ENCODE measurements around the gene GLCE. TPM values are rescaled to one million over a fixed set of nuclear protein-coding genes. Genes with fewer than 3 reads are reported as not detected.
"Not testable (repeated sequence)": the region's sequence is repeated elsewhere in the genome, so short reads cannot be mapped to it uniquely, and the experiment has no call there.

Gene GLCE
- total RNA-seq, 4 donors from 2014 or later, result 20.4 to 26.1 (median 22.9) TPM

DNA sequence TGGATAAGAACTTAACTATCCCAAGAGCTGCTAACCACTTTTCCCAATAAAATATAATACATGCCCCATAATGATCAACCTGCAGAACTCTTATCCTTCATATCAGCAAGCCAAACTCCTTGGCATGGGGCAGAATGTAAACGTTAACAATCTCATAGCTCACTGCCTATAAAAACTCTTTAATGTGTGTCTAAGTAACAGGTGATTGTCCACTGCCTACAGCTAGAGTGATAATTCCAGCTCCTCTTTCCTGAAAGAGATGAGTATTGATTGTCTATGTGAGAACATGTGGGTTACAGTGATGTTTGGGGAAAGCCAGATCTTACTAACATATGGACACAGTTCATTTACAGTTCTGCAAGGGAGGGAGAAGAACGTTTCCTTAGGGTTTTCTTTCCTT, 11.3 kb upstream of the GLCE start:
- no peak for DNase-seq
- WGBS, 2 donors, result 59 to 60% methylated on average over 2 of the region's 2 CpGs
- intact Hi-C loops (cut with DNase I), result no loop called here

DNA sequence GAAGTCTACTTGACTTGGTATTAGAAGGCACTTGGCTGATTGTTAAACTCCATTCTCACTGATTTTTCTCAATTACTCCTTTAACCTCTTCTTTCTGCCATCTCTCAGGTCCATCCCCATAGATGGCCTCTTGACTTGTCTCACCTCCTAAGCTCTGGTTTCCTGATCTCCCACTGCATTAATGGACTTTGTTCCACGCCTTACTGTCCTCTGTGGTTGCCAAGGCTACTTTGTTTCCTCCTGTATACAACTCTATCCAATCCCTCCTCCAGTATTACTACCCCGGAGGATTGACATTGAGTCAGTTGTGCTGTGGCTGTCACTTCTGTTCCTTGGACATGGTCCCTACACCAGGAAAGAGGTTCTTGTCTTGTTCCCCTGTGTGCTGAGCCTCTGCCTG, 10.6 kb upstream of the GLCE start:
- TF ChIP-seq, protein P1, sequence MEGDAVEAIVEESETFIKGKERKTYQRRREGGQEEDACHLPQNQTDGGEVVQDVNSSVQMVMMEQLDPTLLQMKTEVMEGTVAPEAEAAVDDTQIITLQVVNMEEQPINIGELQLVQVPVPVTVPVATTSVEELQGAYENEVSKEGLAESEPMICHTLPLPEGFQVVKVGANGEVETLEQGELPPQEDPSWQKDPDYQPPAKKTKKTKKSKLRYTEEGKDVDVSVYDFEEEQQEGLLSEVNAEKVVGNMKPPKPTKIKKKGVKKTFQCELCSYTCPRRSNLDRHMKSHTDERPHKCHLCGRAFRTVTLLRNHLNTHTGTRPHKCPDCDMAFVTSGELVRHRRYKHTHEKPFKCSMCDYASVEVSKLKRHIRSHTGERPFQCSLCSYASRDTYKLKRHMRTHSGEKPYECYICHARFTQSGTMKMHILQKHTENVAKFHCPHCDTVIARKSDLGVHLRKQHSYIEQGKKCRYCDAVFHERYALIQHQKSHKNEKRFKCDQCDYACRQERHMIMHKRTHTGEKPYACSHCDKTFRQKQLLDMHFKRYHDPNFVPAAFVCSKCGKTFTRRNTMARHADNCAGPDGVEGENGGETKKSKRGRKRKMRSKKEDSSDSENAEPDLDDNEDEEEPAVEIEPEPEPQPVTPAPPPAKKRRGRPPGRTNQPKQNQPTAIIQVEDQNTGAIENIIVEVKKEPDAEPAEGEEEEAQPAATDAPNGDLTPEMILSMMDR (IDR thresholded peaks at IDR 0.05), result no peak
- TF ChIP-seq POLR2A (IDR thresholded peaks at IDR 0.05), result no peak
- 81 to 82% methylated on average over 2 of the region's 2 CpGs for whole genome bisulfite sequencing, 2 donors
- H3K36me3 ChIP-seq, result no peaks in the 10 kb centered on the region
- H3K9me3 ChIP-seq, result no peaks in the 10 kb centered on the region
- intact Hi-C loops (cut with DNase I), result no loop called here
- peaks cover 0 to 62% (median 3%) of the 10 kb centered on the region in 4 donors for H3K27me3 ChIP-seq
- no peak overlapping the region for H3K4me3 ChIP-seq
- no peak for DNase-seq
- no peak overlapping the region for H3K27ac ChIP-seq
- H3K4me1 ChIP-seq, result peaks cover 0 to 6% (median 5%) of the 10 kb centered on the region in 3 donors

More for the DNA sequence above, 11.3 kb upstream of the GLCE start:
- Histone ChIP-seq H3K4me1 (peaks cover 0 to 10% (median 0%) of the 10 kb centered on the region in 3 donors), H3K36me3 (no peaks in the 10 kb centered on the region), H3K27ac (no peak overlapping the region), H3K27me3 (peaks cover 0 to 69% (median 3%) of the 10 kb centered on the region in 4 donors), H3K9me3 (no peaks in the 10 kb centered on the region), H3K4me3 (no peak overlapping the region)
- TF ChIP-seq, protein P1 (IDR thresholded peaks at IDR 0.05), result no peak
- no peak for TF ChIP-seq POLR2A (IDR thresholded peaks at IDR 0.05)

DNA sequence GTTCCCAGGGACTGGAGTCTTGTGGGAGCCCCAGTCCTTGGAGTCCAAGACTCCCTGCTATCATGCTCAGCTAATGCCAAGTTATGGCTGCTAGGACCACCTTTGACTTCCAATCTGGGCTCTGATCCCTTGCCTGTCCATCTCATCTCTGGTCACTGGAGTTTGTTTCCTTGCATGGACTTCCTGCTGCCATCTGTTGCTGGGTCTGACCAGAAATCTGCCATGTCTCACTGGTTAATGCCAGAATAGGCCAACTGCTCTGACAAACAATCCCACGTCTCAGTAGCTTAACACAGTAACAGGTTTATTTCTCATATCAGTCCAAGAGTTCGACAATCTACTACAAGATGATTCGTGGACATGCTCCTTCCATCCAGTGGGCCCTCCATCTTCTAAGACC, 10.1 kb upstream of the GLCE start:
- Histone ChIP-seq H3K36me3 (no peaks in the 10 kb centered on the region), H3K27me3 (peaks cover 0 to 60% (median 3%) of the 10 kb centered on the region in 4 donors), H3K4me3 (no peak overlapping the region), H3K9me3 (no peaks in the 10 kb centered on the region), H3K4me1 (peaks cover 0 to 6% (median 5%) of the 10 kb centered on the region in 3 donors), H3K27ac (no peak overlapping the region)
- intact Hi-C loops (cut with DNase I), result no loop called here
- no peak for DNase-seq
- WGBS, 2 donors, result 85 to 96% methylated on average over 3 of the region's 3 CpGs
- TF ChIP-seq, protein P1 (IDR thresholded peaks at IDR 0.05), result no peak
- no peak for TF ChIP-seq POLR2A (IDR thresholded peaks at IDR 0.05)

DNA sequence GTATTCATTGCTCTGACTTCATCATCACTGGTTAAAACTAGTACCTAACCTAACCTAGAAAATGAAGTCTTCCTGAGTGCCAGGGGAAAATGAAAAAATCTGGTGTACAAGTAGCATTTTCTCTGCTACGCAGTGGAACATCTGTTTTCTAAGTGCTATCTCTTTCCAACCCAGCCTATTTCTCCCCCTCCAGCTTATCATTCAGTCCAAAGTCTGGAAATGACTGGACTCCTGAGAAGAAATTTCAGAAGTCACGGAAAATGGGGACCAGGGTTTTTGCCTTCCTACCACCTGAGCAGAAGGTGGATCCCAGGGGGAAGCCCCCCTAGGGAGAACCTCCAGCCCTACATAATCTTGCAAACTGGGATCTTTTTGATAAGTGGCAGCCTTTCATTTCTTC, 9.6 kb upstream of the GLCE start:
- intact Hi-C loops (cut with DNase I), result no loop called here
- H3K4me1 ChIP-seq, result peaks cover 0 to 5% (median 4%) of the 10 kb centered on the region in 3 donors
- H3K9me3 ChIP-seq, result no peaks in the 10 kb centered on the region
- WGBS, 2 donors, result 69 to 97% methylated on average over 2 of the region's 2 CpGs
- TF ChIP-seq, protein P1 (IDR thresholded peaks at IDR 0.05), result no peak
- no peak for TF ChIP-seq POLR2A (IDR thresholded peaks at IDR 0.05)
- H3K27me3 ChIP-seq, result peaks cover 0 to 57% (median 3%) of the 10 kb centered on the region in 4 donors
- no peak for DNase-seq
- H3K27ac ChIP-seq, result no peak overlapping the region
- H3K4me3 ChIP-seq, result no peak overlapping the region
- no peaks in the 10 kb centered on the region for H3K36me3 ChIP-seq

DNA sequence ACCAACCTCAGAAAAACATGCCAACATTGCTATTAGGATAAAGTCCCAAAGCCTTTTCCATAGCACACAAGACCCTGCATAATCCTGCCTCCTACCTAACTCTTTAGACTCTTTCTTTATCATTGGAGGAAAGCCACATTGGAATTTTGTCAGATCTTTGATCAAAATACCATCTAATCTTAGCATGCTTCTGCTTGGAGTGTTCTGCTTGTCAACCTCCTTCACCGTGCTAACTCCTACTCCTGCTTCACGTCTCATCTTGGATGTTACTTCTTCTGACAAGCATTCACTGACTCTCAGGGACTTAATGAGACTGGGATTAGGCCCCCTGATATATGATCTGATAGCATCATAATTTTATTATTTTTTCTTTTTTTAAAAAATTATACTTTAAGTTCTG, 7.4 kb upstream of the GLCE start:
- intact Hi-C loops (cut with DNase I), result no loop called here
- Histone ChIP-seq H3K36me3 (no peaks in the 10 kb centered on the region), H3K4me1 (peaks cover 0 to 5% (median 0%) of the 10 kb centered on the region in 3 donors), H3K27me3 (peaks cover 0 to 35% (median under 1%) of the 10 kb centered on the region in 4 donors), H3K9me3 (no peaks in the 10 kb centered on the region), H3K27ac (no peak overlapping the region), H3K4me3 (no peak overlapping the region)
- TF ChIP-seq POLR2A (IDR thresholded peaks at IDR 0.05), result no peak
- TF ChIP-seq, protein P1 (IDR thresholded peaks at IDR 0.05), result no peak
- no peak for DNase-seq
- 83 to 85% methylated on average over 2 of the region's 2 CpGs for WGBS, 2 donors

DNA sequence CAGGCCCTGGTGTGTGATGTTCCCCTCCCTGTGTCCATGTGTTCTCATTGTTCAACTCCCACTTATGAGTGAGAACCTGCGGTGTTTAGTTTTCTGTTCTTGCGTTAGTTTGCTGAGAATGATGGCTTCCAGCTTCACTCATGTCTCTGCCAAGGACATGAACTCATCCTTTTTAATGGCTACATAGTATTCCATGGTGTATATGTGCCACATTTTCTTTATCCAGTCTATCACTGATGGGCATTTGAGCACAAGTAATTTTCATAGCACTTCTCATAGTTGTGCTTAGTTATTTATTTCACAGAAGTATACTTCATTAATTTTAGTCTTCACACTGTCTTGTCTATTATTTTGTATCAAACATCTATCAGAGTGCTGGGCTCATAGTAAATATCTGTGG, 6.8 kb upstream of the GLCE start:
- 88 to 92% methylated on average over 2 of the region's 2 CpGs for WGBS, 2 donors
- H3K9me3 ChIP-seq; intact Hi-C loops (cut with DNase I): not testable (repeated sequence)

More for the DNA sequence above, 6.8 kb upstream of the GLCE start:
- peaks cover 0 to 29% (median 0%) of the 10 kb centered on the region in 4 donors for H3K27me3 ChIP-seq
- H3K27ac ChIP-seq, H3K36me3 ChIP-seq, DNase-seq, H3K4me3 ChIP-seq, H3K4me1 ChIP-seq: not testable (repeated sequence)

Data from esophagus squamous epithelium (tissue), 5 donors.